Urothelium cell line (cell line): ENCODE results near the gene ENTPD8.
"Not testable (repeated sequence)": the region's sequence is repeated elsewhere in the genome, so short reads cannot be mapped to it uniquely, and the experiment has no call there.

ENCODE experiments used
- DNase-seq: peaks from one replicate; pipeline ENCODE4 v3.0.0; 2011; ENCODE audit warnings: low spot score, mixed read lengths
- FAIRE-seq: peaks from 2 replicates; lab custom pipeline; 2011; peaks lifted over from hg19 to GRCh38; lab: Jason Lieb, UNC

The ENTPD8 gene

DNA sequence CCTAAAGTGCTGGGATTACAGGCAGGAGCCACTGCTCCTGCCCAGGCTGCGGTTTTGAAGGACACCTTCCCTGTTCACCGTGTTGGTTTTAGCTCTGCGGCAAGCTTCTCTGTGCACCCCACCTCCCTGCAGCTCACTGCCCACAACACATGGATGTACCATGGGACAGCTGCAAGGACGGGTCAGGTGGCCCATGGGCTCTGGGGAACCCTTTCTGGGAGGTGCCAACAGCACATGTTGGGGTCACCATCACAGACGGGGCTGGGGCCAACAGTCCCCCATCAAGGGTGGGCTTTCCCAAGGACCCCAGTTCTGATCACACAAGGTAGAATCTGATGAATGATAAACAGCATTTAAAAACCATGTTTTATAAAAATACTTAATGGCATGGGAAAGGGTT, 25.7 kb downstream of the ENTPD8 start:
- FAIRE-seq (no peak), DNase-seq (no peak)

- FAIRE-seq (no peak), DNase-seq (peak; percentile 52)
These were observed 28.7 kb downstream of the ENTPD8 start for GRCh38 chr9:137412431-137412830.

DNA sequence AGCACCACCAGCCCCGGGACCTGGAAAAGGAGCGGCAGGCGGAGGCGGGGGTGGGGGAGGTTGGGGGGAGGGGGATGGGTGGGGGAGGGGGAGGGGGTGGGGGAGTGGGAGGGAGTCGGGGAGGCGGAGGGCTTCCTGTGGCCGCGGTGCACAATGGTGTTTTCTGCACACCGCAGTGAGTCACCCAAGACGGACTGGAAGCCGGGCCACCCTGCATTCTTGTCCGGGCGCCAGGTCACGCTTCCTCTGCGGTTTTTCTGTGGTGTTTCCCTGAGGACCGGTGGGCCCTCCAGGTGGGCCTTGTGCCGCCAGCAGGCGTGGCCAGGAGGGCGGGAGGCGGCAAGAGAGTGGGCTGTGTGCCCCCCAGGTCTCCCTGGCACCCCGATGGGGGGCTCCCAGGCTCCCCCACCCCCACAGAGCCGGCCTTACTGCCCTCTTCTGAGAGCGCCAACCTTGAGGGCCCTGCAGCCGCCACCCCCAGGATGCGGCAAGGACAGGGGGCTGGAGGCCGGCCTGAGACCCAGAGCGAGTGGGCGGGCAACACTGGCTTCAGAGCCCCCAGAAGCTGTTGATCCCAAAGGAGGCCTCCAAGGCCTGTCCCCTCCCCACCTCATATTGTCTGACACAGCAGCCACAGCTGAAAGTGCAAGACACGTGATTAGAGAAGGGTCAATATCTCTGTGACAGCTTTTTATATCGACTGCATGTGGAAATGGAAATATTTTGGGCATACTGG, 29.3 kb downstream of the ENTPD8 start:
- peak; percentile 96 for DNase-seq
- FAIRE-seq = peak; percentile 17

- DNase-seq = peak; percentile 68
- no peak for FAIRE-seq
These were observed 29.9 kb downstream of the ENTPD8 start for GRCh38 chr9:137411260-137411644.

DNA sequence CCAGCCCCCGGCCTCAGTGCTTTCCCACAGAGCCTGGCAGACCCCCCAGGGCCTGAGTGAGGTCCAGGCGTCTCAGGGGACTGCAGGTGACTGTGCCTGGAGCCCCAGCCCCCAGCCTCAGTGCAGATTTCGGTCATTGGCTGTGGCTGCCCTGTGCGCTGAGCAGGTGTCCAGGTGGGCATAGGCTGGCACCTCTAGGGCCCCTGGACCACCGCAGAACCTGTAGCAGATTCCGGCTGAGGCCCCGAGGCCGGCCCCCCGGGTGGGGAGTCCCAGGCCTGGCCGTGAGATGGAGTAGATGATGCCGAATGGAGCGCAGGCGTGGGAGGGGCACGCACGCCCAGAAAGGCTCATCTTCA, 30.3 kb downstream of the ENTPD8 start:
- no peak for FAIRE-seq
- DNase-seq = no peak

- FAIRE-seq, DNase-seq: not testable (repeated sequence)
These were observed 30.8 kb downstream of the ENTPD8 start for GRCh38 chr9:137410236-137410890.

- FAIRE-seq (no peak), DNase-seq (no peak)
These were observed 31.6 kb downstream of the ENTPD8 start for GRCh38 chr9:137409515-137409914.

- DNase-seq (no peak), FAIRE-seq (no peak)
These were observed 32.3 kb downstream of the ENTPD8 start for GRCh38 chr9:137408651-137409405.

- DNase-seq (no peak), FAIRE-seq (no peak)
These were observed 33.4 kb downstream of the ENTPD8 start for GRCh38 chr9:137407590-137408300.

- FAIRE-seq (no peak), DNase-seq (no peak)
These were observed 34.1 kb downstream of the ENTPD8 start for GRCh38 chr9:137406876-137407589.

GRCh38 chr9:137406085-137406760, 34.9 kb downstream of the ENTPD8 start:
- DNase-seq = no peak
- no peak for FAIRE-seq

DNA sequence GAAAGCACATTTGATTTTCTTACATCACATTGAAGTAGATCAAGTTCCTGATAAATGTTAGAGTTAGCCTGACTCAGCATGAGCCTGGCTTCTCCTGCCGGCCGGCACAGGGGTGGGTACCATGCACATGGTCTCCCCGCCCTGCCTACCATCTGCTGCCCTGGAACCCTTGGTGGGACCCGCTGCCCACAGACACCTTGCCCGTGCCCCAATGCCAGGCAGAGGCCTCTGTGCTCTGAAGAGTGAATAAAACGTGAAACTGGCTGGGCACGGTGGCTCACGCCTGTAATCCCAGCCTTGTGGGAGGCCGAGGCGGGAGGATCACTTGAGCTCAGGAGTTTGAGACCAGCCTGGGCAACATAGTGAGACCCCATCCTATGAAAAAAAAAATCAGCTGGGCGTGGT, 35.5 kb downstream of the ENTPD8 start:
- DNase-seq = no peak
- FAIRE-seq = no peak

DNA sequence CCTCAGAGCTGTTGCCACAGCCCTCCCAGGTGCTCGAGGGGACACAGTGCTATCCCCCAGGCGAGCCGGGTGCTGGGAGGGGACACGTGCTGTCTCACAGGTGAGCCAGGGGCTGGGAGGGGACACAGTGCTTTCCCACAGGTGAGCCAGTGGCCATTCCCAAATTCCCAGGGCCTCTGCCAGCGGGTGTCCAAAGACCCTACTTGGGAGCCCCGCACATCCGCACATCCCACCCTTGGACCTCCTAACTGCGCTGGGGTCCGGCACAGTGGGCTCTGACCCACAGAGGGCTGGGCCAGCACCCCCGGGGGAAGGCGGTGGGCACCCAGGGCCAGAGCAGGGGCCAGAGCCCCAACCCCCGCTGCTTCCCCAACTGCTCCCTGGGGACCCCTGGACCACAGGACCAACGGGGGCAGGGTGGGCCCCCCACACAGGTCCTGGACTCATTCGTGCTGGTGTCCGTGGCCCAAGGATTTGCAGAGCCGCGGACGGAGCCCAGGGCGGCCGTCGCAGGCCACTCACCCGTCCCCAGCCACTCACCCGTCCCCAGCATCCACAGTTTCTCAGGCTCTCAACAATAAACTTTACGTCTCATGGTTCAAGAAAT, 36.1 kb downstream of the ENTPD8 start:
- DNase-seq (no peak), FAIRE-seq (no peak)

DNA sequence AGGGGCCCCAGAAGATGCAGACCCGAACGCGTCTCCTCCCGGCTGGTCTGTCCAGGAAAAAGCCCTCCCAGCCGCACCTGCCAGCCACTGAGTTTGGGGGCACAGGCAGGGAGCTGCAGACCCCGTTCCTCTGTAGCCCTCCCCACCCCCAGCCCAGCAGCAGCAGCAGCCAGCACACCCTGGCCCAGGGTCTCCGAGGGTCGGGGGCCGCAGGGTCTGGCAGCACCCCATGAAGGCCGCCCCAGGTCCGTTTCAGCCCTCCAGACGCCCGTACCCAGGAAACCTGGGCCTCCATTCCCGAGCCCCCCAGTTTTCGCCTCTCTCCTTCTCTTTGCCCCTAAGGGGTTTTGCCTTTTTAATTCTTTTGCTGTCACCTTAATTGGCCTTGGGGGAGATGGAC, 37.9 kb downstream of the ENTPD8 start:
- DNase-seq (no peak), FAIRE-seq (no peak)

GRCh38 chr9:137402746-137403145, 38.4 kb downstream of the ENTPD8 start:
- DNase-seq (no peak), FAIRE-seq (no peak)

- FAIRE-seq (peak; percentile 52), DNase-seq (no peak)
These were observed 42.3 kb downstream of the ENTPD8 start for GRCh38 chr9:137398561-137399468.

GRCh38 chr9:137397675-137398423, 43.3 kb downstream of the ENTPD8 start:
- FAIRE-seq = no peak

More at GRCh38 chr9:137397675-137398423, 43.3 kb downstream of the ENTPD8 start:
- no peak for DNase-seq
